ENCODE measurements around the gene C11orf68. TPM values are rescaled to one million over a fixed set of nuclear protein-coding genes. Genes with fewer than 3 reads are reported as not detected.

The C11orf68 gene
- total and polyA plus RNA-seq, 5 donors from 2014 or later, result 21.6 to 90.7 (median 83.3) TPM

DNA sequence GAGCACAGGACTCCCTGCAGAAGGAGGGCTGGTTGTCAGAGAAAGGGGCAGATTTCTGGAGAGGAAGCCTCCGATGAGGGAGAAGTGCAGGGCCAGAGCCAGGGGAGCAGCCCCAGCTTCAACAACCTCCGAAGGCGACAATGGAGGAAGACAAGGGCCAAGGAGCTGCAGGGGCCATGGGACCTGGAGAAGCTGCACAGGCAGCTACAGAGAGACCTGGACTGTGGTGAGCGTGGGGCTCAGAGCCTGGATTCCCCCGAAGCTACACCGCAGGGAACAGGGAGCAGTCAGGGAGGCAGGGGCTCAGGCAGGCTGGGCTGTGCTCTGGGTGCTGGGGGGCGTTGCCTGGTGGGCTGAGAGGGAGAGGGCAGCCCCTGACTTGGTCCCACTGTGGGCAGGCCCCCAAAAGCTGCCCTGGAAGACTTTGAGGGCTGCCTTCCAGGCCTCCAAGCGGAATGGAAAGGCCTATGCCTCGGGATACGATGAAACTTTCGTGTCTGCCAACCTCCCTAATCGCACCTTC lies 28.8 kb upstream of the C11orf68 start:
- no peaks in the 10 kb centered on the region for H3K9me3 ChIP-seq (ENCODE audit: control insufficient read depth in 2 of 2, low read length in 2 of 2)
- H3K36me3 Mint-ChIP-seq, result no peaks in the 10 kb centered on the region
- no peak overlapping the region for H3K4me3 Mint-ChIP-seq
- ATAC-seq (ENCODE audit: low read depth in 2 of 2) (no peak), DNase-seq (no peak)
- H3K27me3 ChIP-seq (ENCODE audit: control insufficient read depth, insufficient read depth, low read length), result no peaks in the 10 kb centered on the region
- H3K36me3 ChIP-seq (ENCODE audit: control insufficient read depth, insufficient read depth, low read length), result no peaks in the 10 kb centered on the region
- H3K9me3 Mint-ChIP-seq, result no peaks in the 10 kb centered on the region
- no peaks in the 10 kb centered on the region for H3K4me1 ChIP-seq (ENCODE audit: control insufficient read depth, insufficient read depth, low read length, poor library complexity, severe bottlenecking)
- H3K4me1 Mint-ChIP-seq, result peaks cover 0 to 3% (median 0%) of the 10 kb centered on the region in 4 donors
- H3K27ac Mint-ChIP-seq, result no peak overlapping the region
- no peak overlapping the region for H3K4me3 ChIP-seq (ENCODE audit: low read depth, low read length)
- H3K27me3 Mint-ChIP-seq, result peaks cover 5% of the 10 kb centered on the region
- H3K27ac ChIP-seq (ENCODE audit: insufficient read depth, low read length, poor library complexity, severe bottlenecking), result no peak overlapping the region

DNA sequence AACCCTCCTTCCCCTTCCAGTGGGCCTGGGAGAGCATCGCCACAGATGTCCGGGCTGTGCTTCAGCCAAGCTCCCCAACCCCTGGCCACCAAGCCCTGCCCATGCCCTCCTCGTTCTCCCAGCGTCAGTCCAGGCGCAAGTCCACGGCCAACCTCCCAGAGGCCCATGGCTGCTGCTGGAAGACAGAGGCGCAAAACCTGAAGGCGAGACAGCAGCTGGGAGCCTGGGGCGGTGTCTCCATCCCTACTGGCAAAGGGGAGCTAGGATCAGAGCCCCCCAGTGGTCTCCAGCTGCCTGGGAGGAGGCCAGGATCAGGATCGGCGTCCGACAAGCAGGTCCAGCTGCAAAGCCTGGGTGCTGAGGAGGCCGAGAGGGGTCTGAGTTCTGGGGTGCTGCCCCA lies 28.3 kb upstream of the C11orf68 start:
- Mint-ChIP-seq H3K27ac (no peak overlapping the region), H3K4me1 (peaks cover 0 to 3% (median 0%) of the 10 kb centered on the region in 4 donors), H3K9me3 (no peaks in the 10 kb centered on the region), H3K36me3 (no peaks in the 10 kb centered on the region), H3K4me3 (no peak overlapping the region), H3K27me3 (peaks cover 5% of the 10 kb centered on the region)
- DNase-seq (no peak), ATAC-seq (ENCODE audit: low read depth in 2 of 2) (no peak)
- H3K4me1 ChIP-seq (ENCODE audit: control insufficient read depth, insufficient read depth, low read length, poor library complexity, severe bottlenecking), result no peaks in the 10 kb centered on the region
- no peaks in the 10 kb centered on the region for H3K27me3 ChIP-seq (ENCODE audit: control insufficient read depth, insufficient read depth, low read length)
- no peaks in the 10 kb centered on the region for H3K36me3 ChIP-seq (ENCODE audit: control insufficient read depth, insufficient read depth, low read length)
- H3K9me3 ChIP-seq (ENCODE audit: control insufficient read depth in 2 of 2, low read length in 2 of 2), result no peaks in the 10 kb centered on the region
- H3K27ac ChIP-seq (ENCODE audit: insufficient read depth, low read length, poor library complexity, severe bottlenecking), result no peak overlapping the region
- no peak overlapping the region for H3K4me3 ChIP-seq (ENCODE audit: low read depth, low read length)

DNA sequence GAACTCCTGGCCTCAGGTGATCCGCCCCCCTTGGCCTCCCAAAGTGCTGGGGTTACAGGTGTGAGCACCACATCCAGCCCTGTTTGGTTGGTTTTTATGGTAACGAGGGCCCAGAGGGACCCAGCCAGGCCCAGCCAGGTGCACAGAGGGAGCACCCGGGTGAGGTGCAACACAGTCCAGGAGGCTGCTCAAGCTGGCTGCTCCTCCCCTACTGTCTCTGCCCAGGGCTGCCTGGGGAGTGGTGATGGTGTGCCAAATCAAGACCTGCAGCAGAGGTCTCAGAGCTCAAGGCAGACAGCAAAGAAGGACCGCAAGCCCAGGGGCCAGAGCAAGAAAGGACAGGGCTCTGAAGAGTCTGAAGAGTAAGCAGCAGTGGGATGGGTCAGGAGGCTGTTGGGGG lies 27.8 kb upstream of the C11orf68 start:
- H3K27me3 ChIP-seq (ENCODE audit: control insufficient read depth, insufficient read depth, low read length), result no peaks in the 10 kb centered on the region
- peaks cover 0 to 3% (median 0%) of the 10 kb centered on the region in 4 donors for H3K4me1 Mint-ChIP-seq
- H3K27me3 Mint-ChIP-seq, result peaks cover 5% of the 10 kb centered on the region
- H3K4me3 Mint-ChIP-seq, result no peak overlapping the region
- no peak for ATAC-seq (ENCODE audit: low read depth in 2 of 2)
- H3K27ac Mint-ChIP-seq, result no peak overlapping the region
- H3K36me3 ChIP-seq (ENCODE audit: control insufficient read depth, insufficient read depth, low read length), result no peaks in the 10 kb centered on the region
- H3K36me3 Mint-ChIP-seq, result no peaks in the 10 kb centered on the region
- H3K9me3 Mint-ChIP-seq, result no peaks in the 10 kb centered on the region
- H3K9me3 ChIP-seq (ENCODE audit: control insufficient read depth in 2 of 2, low read length in 2 of 2), result no peaks in the 10 kb centered on the region
- no peak overlapping the region for H3K4me3 ChIP-seq (ENCODE audit: low read depth, low read length)
- H3K4me1 ChIP-seq (ENCODE audit: control insufficient read depth, insufficient read depth, low read length, poor library complexity, severe bottlenecking), result no peaks in the 10 kb centered on the region
- H3K27ac ChIP-seq (ENCODE audit: insufficient read depth, low read length, poor library complexity, severe bottlenecking), result no peak overlapping the region
- DNase-seq, result no peak

DNA sequence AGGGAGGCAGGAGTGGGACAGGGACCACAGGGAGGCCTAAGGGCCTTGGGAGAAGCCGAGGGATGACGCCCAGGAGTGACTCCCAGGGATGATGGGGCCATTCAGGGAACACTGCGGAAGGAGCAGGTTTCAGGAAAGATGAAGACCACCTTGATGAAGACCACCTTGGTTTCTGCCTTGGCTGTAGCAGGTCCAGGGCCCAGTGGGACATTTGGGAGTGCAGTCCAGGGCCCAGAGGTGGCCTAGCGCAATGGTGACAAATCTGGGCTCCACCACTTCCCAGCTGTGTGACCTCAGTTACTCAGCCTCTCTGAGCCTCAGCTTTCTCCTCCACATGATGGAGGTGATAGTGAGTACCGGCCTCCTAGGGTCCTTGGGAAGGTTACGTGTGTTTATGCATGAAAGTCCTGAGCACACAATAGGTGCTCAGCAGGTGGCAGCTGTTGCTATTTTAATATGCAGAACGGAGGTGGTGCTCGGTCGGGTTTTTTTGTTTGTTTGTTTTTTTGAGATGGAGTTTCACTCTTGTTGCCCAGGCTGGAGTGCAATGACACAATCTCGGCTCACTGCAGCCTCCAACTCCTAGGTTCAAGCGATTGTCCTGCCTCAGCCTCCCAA lies 27.2 kb upstream of the C11orf68 start:
- H3K27ac Mint-ChIP-seq, result no peak overlapping the region
- H3K4me3 Mint-ChIP-seq, result no peak overlapping the region
- Histone ChIP-seq H3K27ac (ENCODE audit: insufficient read depth, low read length, poor library complexity, severe bottlenecking) (no peak overlapping the region), H3K4me3 (ENCODE audit: low read depth, low read length) (no peak overlapping the region), H3K36me3 (ENCODE audit: control insufficient read depth, insufficient read depth, low read length) (no peaks in the 10 kb centered on the region), H3K27me3 (ENCODE audit: control insufficient read depth, insufficient read depth, low read length) (no peaks in the 10 kb centered on the region), H3K4me1 (ENCODE audit: control insufficient read depth, insufficient read depth, low read length, poor library complexity, severe bottlenecking) (no peaks in the 10 kb centered on the region), H3K9me3 (ENCODE audit: control insufficient read depth in 2 of 2, low read length in 2 of 2) (no peaks in the 10 kb centered on the region)
- H3K36me3 Mint-ChIP-seq, result no peaks in the 10 kb centered on the region
- peaks cover 5% of the 10 kb centered on the region for H3K27me3 Mint-ChIP-seq
- H3K9me3 Mint-ChIP-seq, result no peaks in the 10 kb centered on the region
- peaks cover 0 to 3% (median 0%) of the 10 kb centered on the region in 4 donors for H3K4me1 Mint-ChIP-seq
- ATAC-seq (ENCODE audit: low read depth in 2 of 2) (no peak), DNase-seq (no peak)

DNA sequence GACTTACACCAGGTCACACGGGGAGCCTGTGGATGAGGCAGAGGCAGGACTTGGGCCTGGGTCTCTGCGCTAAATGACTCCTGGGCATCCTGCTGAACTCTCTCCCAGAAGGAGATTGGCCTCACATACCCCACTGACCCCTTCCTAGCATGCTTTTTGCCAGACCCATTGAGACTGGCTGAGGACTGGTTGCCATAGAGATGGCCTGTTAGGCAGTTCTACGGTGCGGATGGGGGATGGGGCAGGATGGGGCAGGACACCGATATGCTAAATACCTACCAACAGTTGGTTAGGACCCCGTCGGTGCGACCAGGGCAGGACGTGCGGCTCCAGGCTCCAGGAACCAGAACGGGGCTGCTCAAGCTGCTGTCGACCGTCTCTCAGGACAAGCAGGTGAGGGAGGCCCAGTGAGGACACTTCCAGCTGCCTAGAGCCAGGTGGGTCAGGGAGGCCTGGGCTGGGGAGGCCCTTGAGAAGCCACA lies 26.6 kb upstream of the C11orf68 start, which contains the start of gene TSGA10IP:
Gene TSGA10IP (plus strand): TSS at position 51 of the 482 bp plus-strand sequence. CDS start 196 bp downstream, at position 247.
- H3K9me3 ChIP-seq (ENCODE audit: control insufficient read depth in 2 of 2, low read length in 2 of 2), result no peaks in the 10 kb centered on the region
- no peaks in the 10 kb centered on the region for H3K9me3 Mint-ChIP-seq
- ATAC-seq (ENCODE audit: low read depth in 2 of 2) (no peak), DNase-seq (no peak)
- H3K27me3 ChIP-seq (ENCODE audit: control insufficient read depth, insufficient read depth, low read length), result no peaks in the 10 kb centered on the region
- H3K27me3 Mint-ChIP-seq, result peaks cover 5% of the 10 kb centered on the region
- H3K27ac Mint-ChIP-seq, result no peak within 1 kb of the TSS
- no peaks in the 10 kb centered on the region for H3K4me1 ChIP-seq (ENCODE audit: control insufficient read depth, insufficient read depth, low read length, poor library complexity, severe bottlenecking)
- no peak within 1 kb of the TSS for H3K27ac ChIP-seq (ENCODE audit: insufficient read depth, low read length, poor library complexity, severe bottlenecking)
- H3K4me1 Mint-ChIP-seq, result peaks cover 0 to 3% (median 0%) of the 10 kb centered on the region in 4 donors
- no peaks in the 10 kb centered on the region for H3K36me3 ChIP-seq (ENCODE audit: control insufficient read depth, insufficient read depth, low read length)
- no peak within 1 kb of the TSS for H3K4me3 ChIP-seq (ENCODE audit: low read depth, low read length)
- no peak within 1 kb of the TSS for H3K4me3 Mint-ChIP-seq
- no peaks in the 10 kb centered on the region for H3K36me3 Mint-ChIP-seq

DNA sequence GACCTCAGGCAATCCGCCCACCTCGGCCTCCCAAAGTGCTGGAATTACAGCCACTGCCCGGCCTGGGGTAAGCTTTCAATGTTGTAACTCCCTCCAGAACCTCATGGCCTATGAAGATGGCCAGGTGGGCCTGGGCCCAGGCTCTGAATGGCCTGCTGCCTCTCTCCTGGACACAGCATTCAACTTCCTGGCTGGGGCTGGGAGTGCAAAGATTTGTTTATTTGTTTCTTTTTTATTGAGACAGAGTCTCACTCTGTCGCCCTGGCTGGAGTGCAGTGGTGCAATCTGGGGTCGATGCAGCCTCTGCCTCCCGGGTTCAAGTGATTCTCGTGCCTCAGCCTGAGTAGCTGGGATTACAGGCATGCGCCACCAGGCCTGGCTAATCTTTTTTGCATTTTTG lies 25.9 kb upstream of the C11orf68 start:
- Histone ChIP-seq H3K4me1 (ENCODE audit: control insufficient read depth, insufficient read depth, low read length, poor library complexity, severe bottlenecking) (no peaks in the 10 kb centered on the region), H3K36me3 (ENCODE audit: control insufficient read depth, insufficient read depth, low read length) (no peaks in the 10 kb centered on the region), H3K27ac (ENCODE audit: insufficient read depth, low read length, poor library complexity, severe bottlenecking) (no peak overlapping the region), H3K9me3 (ENCODE audit: control insufficient read depth in 2 of 2, low read length in 2 of 2) (no peaks in the 10 kb centered on the region), H3K27me3 (ENCODE audit: control insufficient read depth, insufficient read depth, low read length) (no peaks in the 10 kb centered on the region), H3K4me3 (ENCODE audit: low read depth, low read length) (no peak overlapping the region)
- Mint-ChIP-seq H3K27me3 (peaks cover 5% of the 10 kb centered on the region), H3K4me3 (no peak overlapping the region), H3K9me3 (no peaks in the 10 kb centered on the region), H3K36me3 (no peaks in the 10 kb centered on the region), H3K27ac (no peak overlapping the region), H3K4me1 (peaks cover 0 to 3% (median 0%) of the 10 kb centered on the region in 4 donors)
- DNase-seq, result no peak
- no peak for ATAC-seq (ENCODE audit: low read depth in 2 of 2)

DNA sequence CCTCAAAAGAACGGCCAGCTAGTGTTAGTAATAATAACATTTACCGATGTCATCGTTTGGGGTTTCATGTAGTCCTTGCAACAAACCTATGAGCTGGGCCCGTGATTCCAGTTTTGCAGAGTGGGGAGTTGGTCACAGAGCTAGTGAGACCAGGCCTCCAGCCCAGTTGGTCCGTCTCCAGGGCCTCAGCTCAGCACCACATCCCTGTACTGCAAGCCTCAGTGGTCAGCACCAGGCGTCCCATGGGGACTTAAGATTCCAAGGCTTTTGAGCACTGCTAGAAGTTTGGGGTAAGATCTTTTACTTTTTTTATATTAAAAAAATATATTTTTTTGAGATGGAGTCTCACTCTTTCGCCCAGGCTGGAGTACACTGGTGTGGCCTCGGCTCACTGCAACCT lies 25.3 kb upstream of the C11orf68 start:
- H3K4me3 ChIP-seq (ENCODE audit: low read depth, low read length), result no peak overlapping the region
- Mint-ChIP-seq H3K9me3 (no peaks in the 10 kb centered on the region), H3K4me3 (no peak overlapping the region), H3K27ac (no peak overlapping the region), H3K27me3 (peaks cover 4% of the 10 kb centered on the region), H3K36me3 (no peaks in the 10 kb centered on the region), H3K4me1 (peaks cover 0 to 3% (median 0%) of the 10 kb centered on the region in 4 donors)
- H3K27ac ChIP-seq (ENCODE audit: insufficient read depth, low read length, poor library complexity, severe bottlenecking), result no peak overlapping the region
- no peaks in the 10 kb centered on the region for H3K36me3 ChIP-seq (ENCODE audit: control insufficient read depth, insufficient read depth, low read length)
- no peak for DNase-seq
- ATAC-seq (ENCODE audit: low read depth in 2 of 2), result no peak
- no peaks in the 10 kb centered on the region for H3K27me3 ChIP-seq (ENCODE audit: control insufficient read depth, insufficient read depth, low read length)
- H3K4me1 ChIP-seq (ENCODE audit: control insufficient read depth, insufficient read depth, low read length, poor library complexity, severe bottlenecking), result no peaks in the 10 kb centered on the region
- no peaks in the 10 kb centered on the region for H3K9me3 ChIP-seq (ENCODE audit: control insufficient read depth in 2 of 2, low read length in 2 of 2)

DNA sequence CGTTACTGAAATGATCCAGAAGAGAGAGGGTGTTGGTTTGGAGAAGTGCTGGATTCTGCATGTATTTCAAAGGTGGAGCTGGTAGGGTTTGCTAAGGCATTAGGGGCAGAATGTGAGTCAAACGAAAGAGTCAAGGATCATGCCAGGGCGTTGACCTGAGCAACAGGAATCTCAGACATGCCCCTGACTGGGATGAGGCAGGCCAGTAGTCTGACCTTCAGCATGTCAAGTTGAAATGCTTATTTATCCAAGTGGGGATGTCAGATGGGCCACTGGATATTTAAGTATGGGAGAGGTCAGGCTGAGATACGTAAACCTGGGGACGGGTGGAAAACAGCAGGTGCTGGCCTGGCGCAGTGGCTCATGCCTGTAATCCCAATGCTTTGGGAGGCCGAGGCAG lies 23.7 kb upstream of the C11orf68 start:
- Mint-ChIP-seq H3K4me1 (no peaks in the 10 kb centered on the region), H3K9me3 (no peaks in the 10 kb centered on the region), H3K36me3 (no peaks in the 10 kb centered on the region), H3K27ac (peak overlapping the region in 1 of 3 donors; percentile 9), H3K4me3 (no peak overlapping the region), H3K27me3 (no peaks in the 10 kb centered on the region)
- H3K9me3 ChIP-seq (ENCODE audit: control insufficient read depth in 2 of 2, low read length in 2 of 2), result no peaks in the 10 kb centered on the region
- ATAC-seq (ENCODE audit: low read depth in 2 of 2), result no peak
- H3K4me3 ChIP-seq (ENCODE audit: low read depth, low read length), result no peak overlapping the region
- H3K27ac ChIP-seq (ENCODE audit: insufficient read depth, low read length, poor library complexity, severe bottlenecking), result no peak overlapping the region
- no peaks in the 10 kb centered on the region for H3K4me1 ChIP-seq (ENCODE audit: control insufficient read depth, insufficient read depth, low read length, poor library complexity, severe bottlenecking)
- H3K36me3 ChIP-seq (ENCODE audit: control insufficient read depth, insufficient read depth, low read length), result no peaks in the 10 kb centered on the region
- DNase-seq, result no peak
- peaks cover 2% of the 10 kb centered on the region for H3K27me3 ChIP-seq (ENCODE audit: control insufficient read depth, insufficient read depth, low read length)

Measured in CD4-positive, CD25-positive, alpha-beta regulatory T cell (primary cell).